NOMO-1 treated with dmso at 0.1 percent for 144 hours (cell line): ENCODE results near the gene CEND1.
A peak's percentile ranks its signal among the peaks of the same experiment; 100 is the strongest.

Experiments used
- DNase-seq: peaks from one replicate; lab custom pipeline; 2025; ENCODE audit not compliant: unreplicated experiment; lab: John Stamatoyannopoulos, UW

CEND1 gene

GRCh38 chr11:796565-797295, 6.8 kb upstream of the CEND1 start:
- DNase-seq = no peak

DNA sequence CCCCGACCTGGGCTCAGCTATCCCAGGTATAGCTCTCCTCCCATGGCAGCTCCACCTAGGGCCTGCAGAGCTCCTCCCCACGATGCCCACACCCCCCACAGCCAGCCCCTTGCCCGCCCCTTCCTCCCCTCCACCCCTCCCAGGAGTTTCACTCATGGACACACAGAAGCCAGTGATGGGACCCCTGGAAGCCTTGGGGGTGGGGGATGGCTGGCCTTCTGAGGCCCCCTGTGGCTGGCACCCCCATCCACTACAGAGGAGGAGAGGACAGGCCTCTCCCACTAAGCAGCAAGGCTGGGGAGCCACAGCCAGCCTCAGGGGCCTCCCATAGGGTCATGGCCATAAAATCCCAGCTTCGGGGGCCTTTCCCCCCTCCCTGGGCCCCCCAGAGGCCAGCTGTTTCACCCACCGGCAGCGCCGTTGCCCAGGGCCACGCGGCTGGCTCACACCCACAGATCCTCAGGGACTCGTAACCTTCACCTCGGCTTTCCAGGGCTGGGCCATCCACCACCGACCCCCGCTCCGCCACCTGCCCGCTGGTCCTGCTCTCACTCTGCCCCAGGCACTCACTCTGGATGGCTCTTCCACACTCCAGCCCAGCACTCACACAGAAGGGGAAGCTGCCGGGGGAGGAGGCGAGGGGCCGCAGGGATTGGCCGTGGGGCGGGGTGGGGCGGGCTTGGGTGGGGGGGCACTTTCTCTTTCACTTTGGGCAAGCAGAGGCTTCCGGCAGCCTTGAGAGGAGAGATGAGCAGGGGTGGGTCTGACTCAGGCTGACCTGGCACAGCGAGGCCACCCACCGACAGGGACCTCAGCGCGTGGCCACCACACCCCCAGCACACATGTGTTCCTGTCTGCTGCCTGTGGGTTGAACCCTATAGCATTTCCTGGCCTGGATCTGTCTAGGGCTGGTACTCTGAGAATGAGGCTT, 6.0 kb upstream of the CEND1 start:
- peak; percentile 84 for DNase-seq

DNA sequence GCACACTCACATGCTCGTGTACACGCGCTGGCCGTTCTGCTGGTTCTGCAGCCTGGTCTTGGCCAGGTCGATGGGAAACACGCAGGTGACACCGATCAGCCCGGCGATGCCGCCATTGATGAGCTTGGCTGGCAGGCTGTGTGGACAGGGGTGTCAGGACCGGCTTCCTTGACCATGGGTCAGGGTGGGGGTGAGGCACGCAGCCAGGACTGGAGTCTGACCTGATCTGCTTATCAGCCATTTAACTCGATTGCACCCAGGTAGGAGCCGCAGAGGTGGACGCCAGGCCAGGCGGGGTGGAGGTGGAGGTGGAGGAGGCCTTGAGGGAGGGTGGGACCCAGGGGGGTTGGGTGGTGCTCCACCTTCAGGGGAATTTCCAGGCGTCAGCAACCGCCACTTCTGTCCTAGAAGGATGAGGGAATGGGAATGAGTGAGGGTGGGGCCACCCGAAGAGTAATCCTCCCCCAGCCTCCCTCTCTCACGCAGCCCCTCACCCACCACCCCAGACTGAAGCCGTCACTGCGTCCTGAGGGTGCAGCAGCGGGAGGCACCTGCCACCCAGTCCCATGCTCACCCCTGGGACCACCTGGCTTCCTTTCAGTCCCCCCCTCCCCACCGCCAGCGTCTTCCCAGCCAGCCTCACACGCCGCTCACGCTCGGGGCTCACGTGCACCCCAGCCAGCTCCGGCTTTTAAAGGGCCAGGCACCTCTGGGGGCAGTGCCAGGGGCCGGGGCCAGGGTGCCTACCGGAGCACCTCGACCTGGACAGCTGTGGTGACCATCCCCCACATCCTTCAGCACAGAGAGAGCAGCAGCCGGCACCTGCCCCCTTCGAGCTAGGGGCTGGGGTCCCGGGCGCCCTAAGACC, 5.1 kb upstream of the CEND1 start:
- no peak for DNase-seq

DNA sequence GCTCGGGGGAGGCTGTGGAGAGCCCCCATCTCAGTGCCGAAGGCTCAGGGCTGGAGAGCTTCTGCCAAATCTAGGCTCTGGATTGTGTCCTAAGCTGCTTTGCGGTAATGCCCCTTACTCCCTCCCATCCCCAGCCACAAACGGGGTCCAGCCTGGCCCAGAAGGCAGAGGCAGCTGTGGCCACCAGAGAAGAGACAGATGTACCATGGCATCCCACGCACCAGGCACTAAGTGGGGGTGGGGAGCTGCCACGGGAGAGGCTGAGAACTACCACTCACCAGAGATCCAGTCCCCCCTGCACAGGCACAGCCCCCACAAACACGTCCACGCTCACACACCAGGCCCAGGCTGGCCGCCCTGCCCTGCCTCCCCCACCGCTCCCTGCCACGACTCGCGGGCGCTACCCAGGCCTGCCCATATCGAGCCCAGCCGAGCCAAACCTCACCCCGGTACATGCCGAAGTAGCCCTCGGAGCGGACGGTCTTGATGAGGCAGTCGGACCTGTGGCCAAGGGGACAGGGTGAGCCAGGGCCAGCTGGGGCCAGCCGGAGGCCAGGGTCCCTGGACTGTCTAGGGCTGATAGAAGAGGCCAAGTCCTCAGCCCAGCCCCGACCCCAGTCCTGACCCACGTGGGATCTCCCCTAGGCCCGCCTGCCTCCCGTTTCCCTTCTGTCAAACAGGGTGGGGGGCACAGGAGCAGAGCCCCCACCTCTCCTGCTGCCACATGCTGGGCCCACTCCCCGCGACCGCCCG, 4.3 kb upstream of the CEND1 start:
- DNase-seq = no peak

DNA sequence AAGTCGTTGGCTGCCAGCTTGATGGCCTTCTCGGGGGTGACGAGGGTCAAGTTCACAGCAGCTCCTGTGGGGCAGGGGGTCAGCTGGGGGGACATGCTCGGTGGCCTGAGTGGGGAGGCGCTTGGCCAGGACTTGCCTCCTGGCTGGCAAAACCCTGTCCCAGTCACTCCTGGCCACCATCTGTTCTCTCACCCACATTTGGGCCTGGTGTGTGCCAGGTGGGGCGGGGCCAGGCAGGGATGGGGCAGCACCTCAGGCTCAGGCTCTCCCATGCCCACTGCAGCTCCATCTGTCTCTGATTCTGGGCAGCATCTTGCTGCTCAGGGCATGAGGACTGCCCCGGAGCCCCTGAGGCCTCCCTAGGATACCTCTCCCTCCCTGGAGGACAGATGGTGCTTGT, 3.7 kb upstream of the CEND1 start:
- no peak for DNase-seq

DNA sequence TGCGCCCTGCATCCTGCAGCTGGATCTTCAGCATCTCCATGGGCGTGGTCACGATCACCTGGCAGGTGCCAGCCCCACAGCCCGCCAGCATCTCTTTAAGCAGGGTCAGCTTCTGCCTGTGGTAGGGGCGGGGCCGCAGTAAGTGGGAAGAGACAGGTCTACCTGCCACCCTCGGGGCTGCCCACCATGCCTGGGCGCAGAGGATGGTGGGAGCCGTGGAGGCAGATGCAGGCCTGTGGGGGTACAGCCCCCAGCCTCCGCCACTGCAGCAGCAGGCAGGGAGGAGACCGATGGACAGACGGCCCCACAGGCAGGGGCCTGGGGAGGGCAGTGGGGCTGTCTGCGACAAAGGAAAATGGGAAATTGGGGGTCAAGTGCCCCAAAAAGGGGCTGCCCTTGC, 3.0 kb upstream of the CEND1 start:
- DNase-seq = no peak

DNA sequence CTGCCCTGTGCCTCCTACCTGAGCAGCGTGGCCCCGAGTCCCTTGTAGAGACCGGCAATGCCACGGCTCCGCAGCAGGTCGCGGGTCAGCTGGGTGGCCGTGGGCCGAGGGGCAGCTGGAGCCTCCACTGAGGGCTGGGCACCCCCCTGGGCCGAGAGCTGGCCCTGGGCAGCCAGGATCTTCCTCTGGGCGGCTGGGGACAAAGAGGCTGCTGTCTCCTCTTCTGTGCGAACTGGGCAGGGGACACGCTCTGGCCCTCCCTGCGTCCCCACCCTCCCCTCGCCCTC, 2.6 kb upstream of the CEND1 start:
- DNase-seq = no peak

GRCh38 chr11:791658-792534, 2.0 kb upstream of the CEND1 start:
- no peak for DNase-seq

- no peak for DNase-seq
These were observed 1.1 kb upstream of the CEND1 start for GRCh38 chr11:790721-791564.

GRCh38 chr11:788953-789940, 643 bp downstream of the CEND1 start:
- no peak for DNase-seq

- DNase-seq = no peak
These were observed 1.8 kb downstream of the CEND1 start for GRCh38 chr11:788009-788640.

GRCh38 chr11:787084-787675, 2.7 kb downstream of the CEND1 start:
- no peak for DNase-seq

- no peak for DNase-seq
These were observed 3.4 kb downstream of the CEND1 start for GRCh38 chr11:786235-787083.

- DNase-seq = no peak
These were observed 6.3 kb downstream of the CEND1 start for GRCh38 chr11:783581-784015.

GRCh38 chr11:782264-783174, 7.4 kb downstream of the CEND1 start:
- no peak for DNase-seq
